ENCODE results near the gene SCN4B.
A peak's percentile ranks its signal among the peaks of the same experiment; 100 is the strongest.

The SCN4B gene

DNA sequence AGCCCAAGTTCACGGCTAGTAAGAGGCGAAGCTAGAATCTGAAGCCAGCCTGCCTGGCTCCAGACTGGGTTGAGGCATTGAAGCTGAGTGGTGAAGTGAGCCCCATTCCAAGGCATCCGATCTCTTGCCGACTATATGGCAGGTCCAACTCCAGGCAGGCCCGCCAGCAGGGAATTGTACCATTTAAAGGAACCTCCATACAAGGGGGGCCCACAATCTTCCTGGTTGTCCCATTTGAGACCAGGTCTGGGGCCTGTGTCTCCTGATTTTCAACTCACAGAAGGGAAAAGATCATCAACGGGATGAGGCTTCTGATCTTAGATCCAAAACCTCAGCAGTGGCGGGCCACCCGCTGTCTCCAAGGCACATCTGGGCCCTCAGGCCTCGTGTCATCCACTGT lies 19.7 kb upstream of the SCN4B start:
- DNase-seq = no peak

DNA sequence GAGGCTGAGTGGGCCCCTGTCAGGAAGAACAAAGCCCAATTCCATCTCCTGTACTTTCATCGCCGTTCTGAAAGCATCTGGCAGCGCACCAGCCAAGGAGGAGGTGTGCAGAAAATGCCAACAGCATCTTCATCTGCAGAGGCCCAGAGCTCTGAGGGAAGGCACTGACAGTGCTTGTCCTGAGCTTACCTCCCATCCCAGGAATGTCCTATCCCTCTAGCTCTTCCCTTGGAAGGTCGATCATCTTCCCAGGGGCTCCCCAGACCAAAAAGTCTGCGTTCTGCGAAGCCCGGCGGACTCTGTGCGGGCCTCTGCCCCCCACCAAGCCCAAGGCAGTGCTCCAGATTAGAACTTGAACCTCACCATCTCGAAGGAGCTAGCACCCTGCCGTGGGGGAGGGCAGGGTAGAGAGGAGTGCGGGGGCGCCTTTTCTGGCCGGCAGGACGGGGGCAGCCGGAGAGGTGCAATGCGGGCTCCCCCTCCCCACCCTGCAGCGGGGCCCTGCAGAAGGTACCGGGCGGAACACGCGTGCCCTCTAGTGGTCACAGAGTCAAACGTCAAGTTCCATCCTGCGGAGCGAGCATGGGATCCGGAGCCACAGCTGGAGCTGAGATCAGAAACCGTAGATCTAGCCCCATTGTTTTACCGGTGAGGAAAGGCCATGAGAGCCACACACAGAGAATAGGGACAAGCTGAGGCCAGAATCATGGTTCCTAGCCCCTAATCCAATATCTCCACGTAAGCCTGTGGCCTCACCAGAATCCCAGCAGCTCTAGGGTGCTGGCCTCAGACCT lies 18.8 kb upstream of the SCN4B start:
- peak; percentile 86 for DNase-seq

DNA sequence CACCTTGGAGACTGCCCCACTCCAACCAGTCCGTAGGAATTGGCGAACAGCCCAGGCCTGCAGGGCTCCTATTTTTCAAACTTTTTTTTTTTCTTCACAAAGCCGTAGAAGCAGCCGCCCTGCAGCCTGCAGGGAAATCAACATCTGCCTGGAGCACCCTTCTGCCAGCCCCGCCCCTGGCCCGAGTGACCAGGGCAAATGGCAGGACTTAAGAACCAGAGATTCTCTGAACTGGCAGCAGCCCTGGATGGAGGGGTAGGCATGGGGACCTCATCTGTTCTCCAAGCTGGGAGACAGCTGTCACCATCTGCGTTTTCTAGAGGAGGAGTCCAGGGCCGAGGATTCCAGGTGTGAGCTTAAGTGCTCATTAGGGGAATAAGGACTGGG lies 18.3 kb upstream of the SCN4B start:
- DNase-seq = no peak

DNA sequence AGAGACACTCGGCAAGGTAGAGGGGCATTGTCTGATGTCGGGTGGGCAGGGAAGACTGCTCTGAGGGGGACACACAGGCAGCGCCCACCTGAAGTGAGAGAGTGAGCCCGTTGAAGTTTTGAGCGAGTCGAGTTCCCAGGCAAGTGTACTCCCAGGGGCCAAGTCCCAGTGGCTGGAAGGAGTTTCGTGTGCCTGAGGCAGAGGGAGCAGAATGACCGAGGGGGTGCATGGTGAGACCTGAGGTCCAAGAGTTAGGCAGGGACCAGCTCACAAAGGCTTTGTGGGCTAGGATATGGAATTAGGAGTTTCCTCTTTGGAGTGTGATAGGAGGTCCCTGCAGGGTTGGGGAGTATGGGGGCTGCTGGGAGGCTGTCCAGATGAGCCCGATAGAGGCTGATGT lies 17.6 kb upstream of the SCN4B start:
- no peak for DNase-seq

DNA sequence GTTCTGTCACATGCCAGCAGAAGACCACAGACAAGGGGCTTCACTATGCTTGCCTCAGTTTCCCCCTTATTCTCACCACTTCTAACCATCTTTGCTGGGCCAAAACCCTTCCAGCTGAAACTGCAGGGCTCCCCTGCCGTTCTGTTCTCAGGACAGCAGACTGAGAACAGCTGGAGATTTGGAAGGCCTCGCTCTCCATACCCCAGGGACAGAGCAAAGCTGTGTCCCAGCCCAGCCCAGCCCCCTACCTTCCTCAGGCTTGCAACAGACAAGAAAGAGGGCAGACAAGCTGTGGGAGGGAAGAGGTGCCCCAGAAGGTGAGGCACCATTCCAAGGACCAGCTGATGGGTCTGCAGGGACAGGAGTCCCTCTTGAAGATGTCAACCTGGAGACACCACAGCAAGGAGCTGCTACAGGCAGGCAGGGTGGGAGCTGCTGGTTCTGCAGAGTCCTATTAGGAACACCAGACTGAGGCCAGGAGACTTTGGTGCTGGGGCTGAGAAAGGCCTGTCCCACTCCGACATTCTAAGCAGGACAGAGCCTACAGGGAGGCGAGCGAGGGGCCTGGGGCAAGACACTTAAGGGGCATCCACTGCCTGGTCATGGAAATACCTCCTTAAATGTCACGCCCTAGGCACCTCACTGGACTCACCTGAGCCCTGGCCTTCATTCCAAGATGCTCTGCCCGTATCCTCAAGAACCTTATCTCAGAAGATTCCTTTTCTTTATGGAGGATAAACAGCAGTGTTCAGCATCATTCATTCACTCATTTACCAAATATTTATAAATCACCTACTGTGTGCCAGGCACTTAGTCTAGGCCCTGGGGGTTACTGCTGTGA lies 16.9 kb upstream of the SCN4B start:
- DNase-seq = no peak

DNA sequence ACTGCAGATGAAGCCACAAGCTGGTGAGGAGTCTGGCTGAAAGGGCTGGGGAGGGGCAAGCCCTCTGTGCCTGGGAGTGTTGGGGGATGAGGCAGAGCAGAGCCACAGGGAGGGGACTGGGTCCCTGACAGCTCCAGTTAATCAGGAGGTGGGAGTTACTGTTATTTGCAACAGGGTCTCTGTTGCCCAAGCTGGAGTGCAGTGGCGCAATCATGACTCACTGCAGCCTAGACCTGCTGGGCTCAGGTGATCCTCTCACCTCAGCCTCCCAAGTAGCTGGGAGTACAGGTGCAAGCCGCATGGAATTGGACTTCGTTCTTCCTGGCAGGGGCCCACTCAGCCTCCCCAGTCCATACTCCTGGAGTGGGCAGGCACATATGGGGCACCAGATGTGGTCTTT lies 16.1 kb upstream of the SCN4B start:
- DNase-seq = no peak

DNA sequence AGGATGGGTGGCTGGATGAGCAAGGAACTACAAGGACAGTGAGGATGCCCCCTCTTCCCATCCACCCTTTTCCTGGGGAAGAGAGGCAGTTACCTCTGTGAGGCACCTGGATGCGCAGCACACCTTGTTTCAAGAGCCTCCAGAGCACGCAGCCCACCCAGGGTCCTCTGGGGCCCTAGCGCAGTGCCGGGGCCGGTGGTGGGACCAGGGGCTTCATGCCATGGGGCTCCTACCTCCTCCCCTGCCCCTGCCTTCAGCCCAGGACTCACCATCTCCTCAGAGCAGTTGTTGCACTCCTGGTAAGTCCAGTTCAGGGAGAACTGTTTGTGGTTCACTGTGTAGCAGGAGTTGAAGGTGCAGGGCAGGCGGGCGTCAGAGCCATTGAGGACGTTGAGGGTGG lies 15.7 kb upstream of the SCN4B start:
- DNase-seq = no peak

DNA sequence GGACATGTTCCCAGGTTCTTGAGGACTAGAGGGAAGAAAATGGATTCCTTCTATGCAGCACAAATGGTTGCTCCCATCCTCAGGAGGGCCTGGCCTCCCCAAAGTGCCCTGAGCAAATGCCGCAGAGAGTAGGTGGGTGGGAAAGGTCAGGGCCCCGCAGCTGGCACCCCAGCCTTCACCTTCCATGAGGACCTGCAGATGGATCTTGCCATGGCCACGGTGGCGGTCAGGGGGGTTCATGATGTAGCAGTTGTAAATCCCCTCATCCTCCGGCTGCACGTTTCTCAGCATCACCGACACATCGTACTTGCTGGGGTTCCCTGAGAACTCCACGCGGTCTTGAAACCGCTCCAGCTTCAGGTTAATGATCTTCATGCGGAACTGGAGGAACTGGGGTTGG lies 15.3 kb upstream of the SCN4B start:
- DNase-seq = no peak

DNA sequence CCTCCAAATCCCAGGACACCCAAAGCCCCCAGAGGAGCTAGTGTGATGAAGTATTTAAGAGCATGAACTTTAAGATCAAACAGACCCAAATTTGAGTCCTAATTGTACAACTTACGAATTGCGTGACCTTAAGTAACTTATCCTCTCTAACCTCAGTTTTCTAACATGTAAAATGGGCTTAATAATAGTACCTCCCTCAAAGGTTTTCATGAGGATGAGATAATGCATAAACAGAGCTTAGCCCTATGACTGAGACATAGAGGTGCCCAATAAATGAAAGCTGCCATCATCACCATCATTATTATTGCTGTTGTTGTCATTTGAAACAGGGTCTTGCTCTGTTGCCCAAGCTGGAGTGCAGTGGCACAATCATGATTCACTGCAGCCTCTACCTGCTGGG lies 14.6 kb upstream of the SCN4B start:
- no peak for DNase-seq

DNA sequence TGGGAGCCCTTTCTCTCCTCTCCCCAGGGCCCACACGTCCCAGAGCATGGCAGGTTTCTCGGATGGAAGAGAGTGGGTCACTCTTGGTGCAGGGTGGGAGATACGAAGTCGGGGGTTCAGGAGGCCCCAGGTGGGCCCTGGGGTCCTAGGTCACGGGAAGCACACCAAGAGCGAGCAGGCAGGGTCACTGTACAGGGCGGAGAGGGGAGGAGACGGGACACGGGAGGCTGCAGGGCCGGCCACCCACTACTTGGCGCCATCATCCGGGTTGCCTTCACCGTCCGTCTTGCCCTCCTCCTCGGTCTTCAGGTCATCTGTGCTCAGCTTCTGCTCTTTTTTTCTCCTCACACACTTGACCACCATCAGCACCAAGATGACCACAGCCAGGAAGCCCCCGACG lies 14.0 kb upstream of the SCN4B start:
- no peak for DNase-seq

DNA sequence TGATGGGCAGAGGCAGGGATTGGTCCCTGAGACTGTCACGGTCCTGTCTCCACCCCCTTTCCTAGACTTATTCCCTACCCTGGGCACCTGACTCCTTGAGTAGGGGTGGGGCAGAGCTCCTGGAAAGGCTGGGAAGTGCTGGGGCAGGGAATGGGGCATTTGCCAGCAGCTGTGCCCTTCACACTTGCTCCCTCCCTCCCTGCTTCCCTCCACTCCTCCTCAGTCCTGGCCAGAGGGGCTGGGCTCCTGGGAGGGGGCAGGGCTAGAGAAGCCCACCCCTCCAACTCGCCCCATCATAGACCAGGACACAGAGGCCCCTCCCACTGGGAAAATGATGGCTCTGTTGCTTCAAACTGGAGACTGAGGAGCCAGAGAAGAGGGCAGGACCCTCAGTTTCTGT lies 12.3 kb upstream of the SCN4B start:
- no peak for DNase-seq

DNA sequence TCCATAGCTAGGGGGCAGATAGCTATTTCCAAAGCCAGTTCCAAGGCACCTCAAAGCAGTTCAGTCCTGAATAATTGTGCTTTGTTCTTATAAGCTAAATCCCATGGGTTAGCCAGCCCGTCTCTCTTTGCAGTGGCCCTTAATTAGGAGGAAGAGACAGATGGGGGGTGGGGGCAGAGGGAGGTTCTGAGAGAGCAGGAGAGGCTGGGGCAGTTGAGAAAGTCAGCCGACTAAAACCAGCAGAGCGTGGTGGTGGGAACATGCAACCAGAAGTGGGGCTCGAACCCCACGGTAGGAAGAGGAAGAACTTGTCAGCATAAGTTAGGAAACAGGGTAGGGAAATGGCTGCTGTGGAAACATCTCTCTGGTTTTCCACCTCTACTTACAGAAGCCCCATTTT lies 10.9 kb upstream of the SCN4B start:
- no peak for DNase-seq

DNA sequence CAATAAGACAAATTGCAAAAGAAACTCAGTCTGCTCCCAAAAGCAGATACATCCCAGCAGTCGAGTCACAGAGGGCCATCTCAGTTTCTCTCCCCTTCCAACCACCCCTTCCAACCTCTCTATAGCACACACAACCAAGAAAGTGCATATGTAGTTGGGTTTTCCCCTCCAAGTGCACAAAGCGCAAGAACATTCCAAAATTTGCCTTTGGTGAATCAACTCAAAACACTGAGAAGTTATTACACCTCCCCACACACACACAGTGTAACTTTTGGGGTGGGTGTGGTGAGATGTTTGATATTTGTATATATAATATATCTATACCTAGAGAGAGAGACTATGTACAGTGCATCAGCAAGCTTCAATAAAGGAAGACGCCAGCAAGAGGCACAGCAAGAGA lies 10.2 kb upstream of the SCN4B start:
- DNase-seq = no peak

DNA sequence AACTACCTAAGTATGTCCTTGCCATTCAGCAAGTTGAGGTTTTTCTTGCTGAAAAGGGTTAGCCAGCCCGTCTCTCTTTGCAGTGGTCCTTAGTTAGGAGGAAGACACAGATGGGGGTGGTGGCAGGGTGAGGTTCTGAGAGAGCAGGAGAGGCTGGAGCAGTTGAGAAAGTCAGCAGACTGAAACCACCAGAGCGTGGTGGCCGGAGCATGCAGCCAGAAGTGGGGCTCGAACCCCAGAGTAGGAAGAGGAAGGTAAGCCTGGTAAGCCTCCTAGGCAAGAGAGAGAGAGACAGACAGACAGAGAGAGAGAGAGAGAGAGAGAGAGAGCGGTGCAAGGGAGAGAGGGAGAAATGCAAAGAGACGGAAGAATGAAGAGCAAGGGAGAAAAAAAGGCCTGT lies 9.2 kb upstream of the SCN4B start:
- no peak for DNase-seq

DNA sequence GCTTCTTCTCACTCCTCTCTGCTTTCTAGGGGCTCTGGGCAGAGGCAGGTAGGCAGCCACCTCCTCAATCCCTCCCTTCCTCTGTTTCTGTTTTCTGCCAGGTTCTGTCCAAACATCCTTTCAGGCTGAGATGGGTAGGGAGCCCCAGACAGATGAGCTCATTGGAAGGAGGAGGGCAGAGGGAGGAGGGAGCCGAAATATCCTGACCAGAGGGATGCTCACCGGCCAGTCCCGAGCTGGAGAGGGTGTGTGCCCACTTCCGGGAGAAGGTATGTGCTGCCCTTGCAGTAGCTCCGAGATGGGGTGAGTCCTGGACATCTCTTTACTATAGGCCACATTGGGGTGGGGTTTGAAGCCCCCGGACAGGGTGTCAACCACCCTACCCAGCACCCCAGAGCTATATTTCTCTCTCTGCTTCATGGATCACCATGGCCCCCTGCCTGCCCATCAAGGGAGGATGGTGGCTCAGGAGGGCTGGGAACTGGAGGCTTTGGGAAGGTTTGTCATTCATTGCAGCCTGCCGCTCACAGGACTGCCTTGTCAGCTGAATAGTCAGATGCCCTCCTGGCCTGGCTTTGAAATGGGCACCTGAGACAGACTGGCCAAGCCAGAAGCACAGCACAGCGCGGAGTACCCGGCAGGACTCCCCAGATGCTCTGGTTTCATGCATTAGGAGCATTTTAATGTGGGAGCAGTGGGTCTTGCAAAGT lies 4.7 kb upstream of the SCN4B start:
- DNase-seq = no peak

DNA sequence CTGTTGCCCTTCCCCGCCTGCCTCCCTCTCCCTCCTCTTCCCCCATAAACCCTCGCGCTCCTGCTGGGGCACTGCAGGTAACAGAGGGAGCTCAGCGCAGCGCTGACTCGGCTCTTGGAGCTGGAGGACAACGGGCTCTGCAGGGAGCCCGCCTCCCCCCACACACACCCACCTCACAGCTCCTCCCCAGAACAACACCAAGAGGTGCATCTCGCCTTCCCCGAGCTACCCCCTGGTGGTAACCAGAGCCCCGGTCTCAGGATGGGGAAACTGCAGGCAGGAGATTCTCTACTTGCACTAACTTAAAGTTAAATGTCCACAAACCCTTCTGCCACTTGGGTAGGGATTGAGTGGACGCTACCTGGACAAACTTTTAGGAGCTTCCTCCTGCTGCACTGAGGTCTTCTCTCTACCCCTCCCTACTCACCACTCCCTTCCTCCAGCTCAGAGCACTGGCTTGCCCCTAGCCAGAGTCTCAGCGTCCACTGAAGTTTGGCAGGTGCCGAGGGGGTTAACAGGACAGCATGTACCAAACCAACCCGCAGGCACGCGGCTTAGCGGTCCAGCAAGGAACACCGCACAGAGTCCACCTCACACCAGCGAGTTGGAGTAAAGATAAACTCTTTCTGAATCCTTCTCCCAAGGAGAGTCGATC lies 4.0 kb upstream of the SCN4B start:
- no peak for DNase-seq

DNA sequence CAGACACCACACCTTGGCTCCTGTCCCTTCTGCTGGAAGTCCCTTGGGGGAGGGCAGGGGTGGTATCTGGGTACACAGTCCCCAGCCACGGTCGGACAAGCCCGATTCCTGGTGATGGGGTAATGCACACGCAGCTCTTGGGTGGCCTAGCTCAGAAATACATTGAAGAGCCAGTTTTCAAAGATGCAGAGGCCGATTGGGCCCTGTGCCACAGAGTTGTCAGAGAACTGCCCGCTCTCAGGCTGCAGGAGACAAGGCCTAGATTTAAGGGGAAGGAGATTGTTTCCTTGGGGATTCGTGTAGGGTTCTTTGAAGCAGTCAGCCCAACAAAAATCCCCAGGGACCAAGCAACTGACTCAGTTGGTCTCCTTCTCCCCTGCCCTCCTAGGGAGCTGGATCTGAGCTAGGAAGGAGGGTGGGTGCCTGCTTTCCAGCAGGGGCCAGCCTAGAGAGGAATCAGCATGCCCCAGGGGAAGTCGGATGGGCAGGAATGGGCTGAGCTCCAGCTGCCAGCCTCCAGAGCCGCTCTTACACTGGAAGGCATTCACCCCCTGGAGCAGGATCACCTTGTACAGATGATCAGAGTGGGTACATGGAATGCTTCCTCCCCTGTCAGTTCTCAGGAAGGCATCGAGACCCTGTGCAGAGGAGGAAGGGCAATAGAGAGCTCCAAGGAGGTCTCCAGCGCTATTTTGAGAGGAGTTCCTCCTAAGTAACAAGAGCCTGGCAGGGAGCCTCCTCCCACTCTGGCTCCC lies 3.3 kb upstream of the SCN4B start:
- DNase-seq = no peak

DNA sequence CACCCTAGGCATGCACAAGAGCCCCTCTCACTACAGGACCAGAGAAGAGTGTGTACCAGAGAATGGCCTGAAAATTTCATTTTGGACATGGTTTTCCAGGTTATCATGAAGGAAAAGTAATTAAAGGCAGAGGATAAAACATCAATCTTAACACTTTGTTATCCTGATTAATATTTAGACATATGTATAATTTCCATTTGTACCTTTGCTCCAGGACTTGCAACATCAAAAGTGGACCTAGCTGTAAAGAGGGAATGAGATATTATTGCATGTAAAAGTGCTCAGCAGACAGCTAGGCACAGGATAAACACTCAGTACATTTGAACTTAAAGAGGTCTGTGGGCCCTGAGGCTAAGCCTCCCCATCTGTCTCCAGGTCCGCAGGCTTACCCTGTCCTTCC lies 2.0 kb upstream of the SCN4B start:
- no peak for DNase-seq

DNA sequence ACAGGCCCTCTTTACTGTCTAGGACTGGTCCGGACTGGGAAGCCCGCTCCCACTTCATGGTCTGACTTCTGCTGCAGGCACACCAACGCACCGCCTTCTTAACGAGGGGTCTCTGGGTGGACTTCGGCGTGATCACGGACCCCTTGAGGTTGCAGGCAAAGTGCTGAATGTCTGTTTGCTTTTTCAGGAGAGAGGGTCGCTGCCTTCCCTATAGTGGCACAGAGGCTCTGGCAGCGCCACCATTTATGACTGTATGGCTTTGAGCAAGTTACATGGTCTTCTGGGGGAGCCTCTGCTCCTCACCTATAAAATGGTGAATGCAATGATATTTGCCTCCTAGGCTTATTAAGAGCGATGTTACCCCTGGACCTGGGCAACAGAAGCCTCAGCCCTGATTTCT lies 1.4 kb upstream of the SCN4B start:
- no peak for DNase-seq

DNA sequence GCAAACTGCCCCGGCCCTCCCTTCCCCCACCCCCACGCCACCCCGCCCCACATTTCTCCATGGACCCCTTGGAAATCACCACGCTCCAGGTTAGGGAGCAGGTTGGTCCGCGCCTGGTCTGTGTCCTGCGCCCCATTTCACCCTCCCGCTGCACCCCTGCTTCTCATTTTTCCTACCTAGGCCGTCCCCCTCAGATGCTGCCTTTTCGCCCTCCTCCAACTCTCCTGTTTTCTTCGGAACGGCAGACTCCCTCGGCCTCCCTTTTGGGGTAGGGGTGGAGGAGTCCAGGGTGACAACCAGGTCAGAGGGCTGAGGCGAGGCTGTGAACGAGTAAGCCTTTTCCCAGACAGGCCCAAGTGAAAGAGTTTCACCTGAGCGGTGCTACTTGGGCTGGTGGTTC lies 893 bp upstream of the SCN4B start:
- no peak for DNase-seq

DNA sequence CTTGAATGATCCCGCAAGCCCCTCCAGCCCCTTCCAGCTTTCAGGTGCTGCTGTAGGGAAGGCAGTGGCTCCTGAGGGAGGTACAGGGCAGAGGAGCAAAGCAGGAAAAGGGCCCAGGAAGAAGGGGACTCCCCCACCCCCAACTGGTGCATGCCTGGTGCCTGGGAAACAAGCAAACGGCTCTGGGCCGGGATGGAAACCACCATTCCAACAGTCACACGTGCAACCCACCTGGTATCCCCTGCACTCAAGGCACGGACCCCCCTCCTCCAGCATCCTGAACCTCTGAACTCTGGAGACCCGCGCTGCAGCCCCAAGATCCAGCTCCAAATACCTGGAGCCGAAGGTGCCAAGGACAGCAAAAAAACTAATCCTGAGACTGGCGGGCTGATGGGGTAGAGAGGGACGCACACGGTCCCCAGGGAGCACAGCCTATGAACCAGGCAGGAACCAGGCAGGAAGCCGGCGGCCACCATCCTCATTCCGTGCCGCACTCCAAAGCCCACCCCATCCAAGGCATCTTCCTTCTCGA lies 537 bp downstream of the SCN4B start:
- no peak for DNase-seq

DNA sequence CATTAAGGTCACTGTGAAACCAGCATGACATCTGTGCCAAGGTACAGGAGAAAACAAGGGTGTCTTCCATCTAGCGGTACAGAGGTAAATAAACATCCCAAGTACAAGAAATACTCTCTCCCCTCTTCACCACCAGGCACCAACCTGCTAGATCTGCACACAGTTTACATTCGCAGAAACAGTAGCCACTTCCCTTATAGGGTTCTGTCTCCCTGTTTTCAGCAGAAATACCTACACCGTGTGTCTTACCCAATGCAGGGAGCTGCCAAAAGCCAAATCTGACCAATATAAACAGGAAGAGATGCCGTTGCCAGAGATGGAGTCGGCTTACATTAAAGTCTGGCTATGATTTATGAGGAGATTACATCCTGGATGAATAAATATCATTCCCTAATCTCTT lies 1.2 kb downstream of the SCN4B start:
- peak; percentile 16 for DNase-seq

Measured in OCI-M1 (cell line).